GM10248 (cell line): ENCODE measurements around the gene MYD88.

Experiments used
- CTCF ChIA-PET: fragments of 300-600 bp; sonication (Branson Sonifier 250); formaldehyde crosslinking; extraction: SDS; loops from one replicate; lab custom pipeline; 2021; ENCODE audit warnings: antibody characterized with exemption; lab: Yijun Ruan, JAX
- POLR2A ChIA-PET: fragments of 350-650 bp; sonication (Branson Sonifier 250); formaldehyde crosslinking; extraction: SDS; loops from one replicate; lab custom pipeline; 2020; ENCODE audit warnings: antibody characterized with exemption; lab: Yijun Ruan, JAX
- DNase-seq: peaks from one replicate; pipeline ENCODE4 v3.0.0; 2012; ENCODE audit errors: extremely low spot score
- TF ChIP-seq, protein P1 (sequence below): IDR thresholded peaks from 2 replicates; pipeline ENCODE4 v1.5.1; 2012; ENCODE audit warnings: mild to moderate bottlenecking, low read depth; ENCODE audit errors: extremely low read depth, missing control alignments, control extremely low read depth

MYD88 gene

GRCh38 chr3:38138349-38139190 is at the start of gene MYD88:
MYD88 (plus strand) TSS chr3:38138661; CDS start chr3:38138701, 40 bp downstream.
- DNase-seq = peak; percentile 84
- TF ChIP-seq, protein P1, sequence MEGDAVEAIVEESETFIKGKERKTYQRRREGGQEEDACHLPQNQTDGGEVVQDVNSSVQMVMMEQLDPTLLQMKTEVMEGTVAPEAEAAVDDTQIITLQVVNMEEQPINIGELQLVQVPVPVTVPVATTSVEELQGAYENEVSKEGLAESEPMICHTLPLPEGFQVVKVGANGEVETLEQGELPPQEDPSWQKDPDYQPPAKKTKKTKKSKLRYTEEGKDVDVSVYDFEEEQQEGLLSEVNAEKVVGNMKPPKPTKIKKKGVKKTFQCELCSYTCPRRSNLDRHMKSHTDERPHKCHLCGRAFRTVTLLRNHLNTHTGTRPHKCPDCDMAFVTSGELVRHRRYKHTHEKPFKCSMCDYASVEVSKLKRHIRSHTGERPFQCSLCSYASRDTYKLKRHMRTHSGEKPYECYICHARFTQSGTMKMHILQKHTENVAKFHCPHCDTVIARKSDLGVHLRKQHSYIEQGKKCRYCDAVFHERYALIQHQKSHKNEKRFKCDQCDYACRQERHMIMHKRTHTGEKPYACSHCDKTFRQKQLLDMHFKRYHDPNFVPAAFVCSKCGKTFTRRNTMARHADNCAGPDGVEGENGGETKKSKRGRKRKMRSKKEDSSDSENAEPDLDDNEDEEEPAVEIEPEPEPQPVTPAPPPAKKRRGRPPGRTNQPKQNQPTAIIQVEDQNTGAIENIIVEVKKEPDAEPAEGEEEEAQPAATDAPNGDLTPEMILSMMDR = no peak
- ChIA-PET POLR2A (no interaction called here), CTCF (interaction anchor here (0.9 to 5.5 kb wide), 6 partner anchors 15 to 159 kb away, joined by 3 to 30 read pairs (median 5); partner anchors contain the start of gene OXSR1)

GRCh38 chr3:38089163-38089562 is 49.3 kb upstream of the MYD88 start:
- TF ChIP-seq, protein P1 = no peak
- POLR2A ChIA-PET = no interaction called here
- no peak for DNase-seq
- CTCF ChIA-PET = interaction anchor here (1.7 kb wide), 1 partner anchor 29 kb away, joined by 4 read pairs; no protein-coding TSS in a partner anchor

GRCh38 chr3:38090453-38090852 is 48.0 kb upstream of the MYD88 start:
- no peak for DNase-seq
- ChIA-PET POLR2A (no interaction called here), CTCF (no interaction called here)
- TF ChIP-seq, protein P1 = no peak

DNA sequence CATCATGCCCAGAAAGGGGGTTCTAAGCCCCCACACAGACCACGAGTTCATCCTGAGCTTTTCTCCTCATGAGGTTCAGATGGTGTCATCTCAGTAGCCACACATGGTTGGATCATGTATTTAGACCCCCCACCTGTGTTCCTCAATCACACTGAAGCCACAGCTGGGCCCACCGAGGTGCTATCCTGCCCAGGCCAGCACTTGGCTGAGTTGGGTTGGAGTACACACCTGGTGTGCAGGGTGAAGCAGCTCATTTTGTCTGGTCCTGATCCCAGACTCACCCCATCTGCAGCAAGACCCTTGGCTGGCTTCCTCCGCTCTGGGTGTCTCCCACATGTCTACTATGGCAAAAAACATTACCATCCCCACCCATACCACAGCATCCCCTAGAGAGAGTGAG is 43.5 kb upstream of the MYD88 start:
- no peak for DNase-seq
- POLR2A ChIA-PET = interaction anchor here (0.8 kb wide), 1 partner anchor 42 kb away, joined by 3 read pairs; the partner anchor contains the start of gene ACAA1
- TF ChIP-seq, protein P1 = no peak
- CTCF ChIA-PET = interaction anchor here (1.0 to 1.4 kb wide), 2 partner anchors 11 to 23 kb away, joined by 3 to 6 read pairs; no protein-coding TSS in a partner anchor

GRCh38 chr3:38095669-38096483 is 42.6 kb upstream of the MYD88 start:
- TF ChIP-seq, protein P1 = no peak
- ChIA-PET POLR2A (no interaction called here), CTCF (interaction anchor here (1.4 kb wide), 1 partner anchor 10 kb away, joined by 3 read pairs; no protein-coding TSS in a partner anchor)
- no peak for DNase-seq
